ENCODE data around the gene MYRIP. TPM values are rescaled to one million over a fixed set of nuclear protein-coding genes. Genes with fewer than 3 reads are reported as not detected.
A peak's percentile ranks its signal among the peaks of the same experiment; 100 is the strongest.

MYRIP gene
- total and polyA plus RNA-seq, 12 donors, result 0.24 to 4.8 (median 1.4) TPM

GRCh38 chr3:39982665-39983357 is 173.4 kb downstream of the MYRIP start:
- Histone ChIP-seq H3K27ac (no peak overlapping the region), H3K9me3 (replicated peaks in 1 of 3) (no peaks in the 10 kb centered on the region), H3K4me1 (replicated peaks in 1 of 2) (no peaks in the 10 kb centered on the region), H3K36me3 (replicated peaks in 1 of 2) (no peaks in the 10 kb centered on the region), H3K4me3 (no peak overlapping the region), H3K27me3 (no peaks in the 10 kb centered on the region)
- WGBS, 4 donors, result 87 to 93% (median 90%) methylated on average over 7 of the region's 7 CpGs
- TF ChIP-seq POLR2A (IDR thresholded peaks at IDR 0.05) (no peak), CTCF (IDR thresholded peaks at IDR 0.05) (no peak)
- DNase-seq, result no peak
- intact Hi-C loops (cut with DNase I), result no loop called here

- intact Hi-C loops (cut with DNase I), result no loop called here
- WGBS, 4 donors, result 73 to 78% (median 76%) methylated on average over 3 of the region's 3 CpGs; no CpG with 5 or more reads in 1 of the 4 donors
- no peak for DNase-seq
- TF ChIP-seq POLR2A (IDR thresholded peaks at IDR 0.05) (no peak), CTCF (IDR thresholded peaks at IDR 0.05) (no peak)
- Histone ChIP-seq H3K27ac (no peak overlapping the region), H3K36me3 (replicated peaks in 1 of 2) (no peaks in the 10 kb centered on the region), H3K4me1 (replicated peaks in 1 of 2) (no peaks in the 10 kb centered on the region), H3K27me3 (no peaks in the 10 kb centered on the region), H3K4me3 (no peak overlapping the region), H3K9me3 (replicated peaks in 1 of 3) (no peaks in the 10 kb centered on the region)
Observed at GRCh38 chr3:39989746-39990145, 180.3 kb downstream of the MYRIP start.

- Histone ChIP-seq H3K4me3 (no peak overlapping the region), H3K36me3 (replicated peaks in 1 of 2) (no peaks in the 10 kb centered on the region), H3K4me1 (replicated peaks in 1 of 2) (no peaks in the 10 kb centered on the region), H3K9me3 (replicated peaks in 1 of 3) (no peaks in the 10 kb centered on the region), H3K27me3 (no peaks in the 10 kb centered on the region), H3K27ac (no peak overlapping the region)
- DNase-seq, result peak in 4 of 7 donors; percentile 16 to 53 (median 43)
- peak; percentile 19 to 60 (median 48) for TF ChIP-seq CTCF (IDR thresholded peaks at IDR 0.05)
- no peak for TF ChIP-seq POLR2A (IDR thresholded peaks at IDR 0.05)
- intact Hi-C loops (cut with DNase I), result no loop called here
- 41 to 67% (median 52%) methylated on average over 1 of the region's 1 CpG for WGBS, 4 donors
Observed at GRCh38 chr3:39990532-39990931, 181.1 kb downstream of the MYRIP start.

GRCh38 chr3:40008796-40009195 is 199.4 kb downstream of the MYRIP start:
- whole genome bisulfite sequencing, 4 donors, result 80 to 93% (median 88%) methylated on average over 2 to 3 of the region's 3 CpGs
- H3K27me3 ChIP-seq, result no peaks in the 10 kb centered on the region
- H3K27ac ChIP-seq, result no peak overlapping the region
- no peaks in the 10 kb centered on the region for H3K36me3 ChIP-seq (replicated peaks in 1 of 2)
- no peak overlapping the region for H3K4me3 ChIP-seq
- no peak for DNase-seq
- intact Hi-C loops (cut with DNase I), result no loop called here
- H3K4me1 ChIP-seq (replicated peaks in 1 of 2), result no peaks in the 10 kb centered on the region
- TF ChIP-seq POLR2A (IDR thresholded peaks at IDR 0.05) (no peak), CTCF (IDR thresholded peaks at IDR 0.05) (no peak)
- no peaks in the 10 kb centered on the region for H3K9me3 ChIP-seq (replicated peaks in 1 of 3)

All from adrenal gland (tissue), 12 donors.